A673 (cell line): ENCODE data around the gene MOK. TPM values are rescaled to one million over a fixed set of nuclear protein-coding genes. Genes with fewer than 3 reads are reported as not detected.

Experiments used
- BruUV-seq: library from RNA; stranded (reverse); fragments of 400-500 nt; replicated peaks from 2 replicates; lab custom pipeline; 2021; lab: Mats Ljungman, UMichigan
- CTCF ChIA-PET: fragments of 300-600 bp; sonication (Branson Sonifier 250); formaldehyde crosslinking; loops from one replicate; lab custom pipeline; 2022; ENCODE audit warnings: antibody characterized with exemption; lab: Charles Lee
- POLR2A ChIA-PET: fragments of 300-600 bp; sonication (Branson Sonifier 250); formaldehyde crosslinking; loops from one replicate; lab custom pipeline; 2022; ENCODE audit warnings: antibody characterized with exemption; ENCODE audit not compliant: low non-redundant PET; lab: Charles Lee
- DNase-seq: peaks from one replicate; pipeline ENCODE4 v3.0.0-alpha.2; 2015; ENCODE audit warnings: low spot score
- H3K27ac ChIP-seq: fragments of 200-600 bp; sonication (generic); 2 replicates; pipeline ENCODE4 v1.5.1; 2016; ENCODE audit warnings: mixed run types, low read depth, mild to moderate bottlenecking, mixed read lengths, antibody characterized with exemption, low read length; ENCODE audit not compliant: poor library complexity, severe bottlenecking
- H3K27me3 ChIP-seq: fragments of 200-600 bp; sonication (generic); replicated peaks from 2 replicates; pipeline ENCODE4 v1.6.1; 2017; ENCODE audit warnings: mixed run types, low read depth, mild to moderate bottlenecking, mixed read lengths, antibody characterized with exemption, low read length; ENCODE audit not compliant: insufficient read depth, poor library complexity
- H3K36me3 ChIP-seq: fragments of 200-600 bp; sonication (generic); 2 replicates; pipeline ENCODE4 v1.6.1; 2016; ENCODE audit warnings: mixed run types, mild to moderate bottlenecking, mixed read lengths, antibody characterized with exemption, low read length; ENCODE audit not compliant: insufficient read depth, poor library complexity, severe bottlenecking
- H3K4me1 ChIP-seq: fragments of 200-600 bp; sonication (generic); 2 replicates; pipeline ENCODE4 v1.6.1; 2017; ENCODE audit warnings: mixed run types, mild to moderate bottlenecking, mixed read lengths, antibody characterized with exemption, low read length; ENCODE audit not compliant: insufficient read depth, poor library complexity, severe bottlenecking
- H3K4me3 ChIP-seq: fragments of 200-600 bp; sonication (generic); 2 replicates; pipeline ENCODE4 v1.5.1; 2016; ENCODE audit warnings: low read depth, mixed run types, mild to moderate bottlenecking, mixed read lengths, low read length; ENCODE audit not compliant: poor library complexity, severe bottlenecking
- H3K9me3 ChIP-seq: fragments of 200-600 bp; sonication (generic); 2 replicates; pipeline ENCODE4 v1.6.1; 2016; ENCODE audit warnings: mixed run types, low read depth, mild to moderate bottlenecking, mixed read lengths, antibody characterized with exemption, low read length; ENCODE audit not compliant: poor library complexity, severe bottlenecking
- CTCF ChIP-seq: fragments of 300-800, 200-600 bp; sonication (generic); conservative IDR thresholded peaks from 2 replicates; pipeline ENCODE4 v1.5.1; 2017; ENCODE audit warnings: low read depth, mild to moderate bottlenecking, antibody characterized with exemption, low read length, moderate library complexity, mixed read lengths
- EZH2 ChIP-seq: fragments of 200-600 bp; sonication (generic); IDR thresholded peaks from 2 replicates; pipeline ENCODE4 v1.6.1; 2017; ENCODE audit warnings: borderline replicate concordance, low read depth, mild to moderate bottlenecking, mixed read lengths, antibody characterized with exemption, low read length; ENCODE audit not compliant: poor library complexity, severe bottlenecking
- intact Hi-C: fragments of 100-400 bp; cut with micrococcal nuclease; formaldehyde crosslinking; loops from one replicate; pipeline ENCODE4 v1.10.0; 2022; ENCODE audit not compliant: unreplicated experiment
- total RNA-seq: library from RNA; stranded (reverse); gene quantifications from 2 replicates; pipeline ENCODE4 v1.2.3, GENCODE V29; 2021

MOK gene
- total RNA-seq, 1 experiment from 2014 or later, result 27.4 TPM

GRCh38 chr14:102225386-102225785 is 79.6 kb downstream of the MOK start:
- intact Hi-C loops, result no loop called here
- Histone ChIP-seq H3K4me3 (no peak overlapping the region), H3K27ac (no peak overlapping the region), H3K9me3 (no peaks in the 10 kb centered on the region), H3K4me1 (peaks cover 17% of the 10 kb centered on the region), H3K36me3 (no peaks in the 10 kb centered on the region), H3K27me3 (no peaks in the 10 kb centered on the region)
- ChIA-PET POLR2A (interaction anchor here (0.5 kb wide), 1 partner anchor 134 kb away, joined by 3 read pairs; no protein-coding TSS in a partner anchor), CTCF (no interaction called here)
- no peak for TF ChIP-seq EZH2
- no peak for TF ChIP-seq CTCF
- no TSS peak for BruUV-seq
- no peak for DNase-seq

- CTCF ChIA-PET, result no interaction called here
- no peak for TF ChIP-seq EZH2
- TF ChIP-seq CTCF, result no peak
- Histone ChIP-seq H3K4me3 (no peak overlapping the region), H3K27me3 (no peaks in the 10 kb centered on the region), H3K4me1 (peaks cover 20% of the 10 kb centered on the region), H3K36me3 (no peaks in the 10 kb centered on the region), H3K9me3 (no peaks in the 10 kb centered on the region), H3K27ac (no peak overlapping the region)
- intact Hi-C loops, result no loop called here
- POLR2A ChIA-PET, result no interaction called here
- BruUV-seq, result no TSS peak
- no peak for DNase-seq
Measured at GRCh38 chr14:102223682-102224081, 81.3 kb downstream of the MOK start.

GRCh38 chr14:102222751-102223150 is 82.2 kb downstream of the MOK start:
- Histone ChIP-seq H3K4me1 (peaks cover 26% of the 10 kb centered on the region), H3K36me3 (no peaks in the 10 kb centered on the region), H3K4me3 (no peak overlapping the region), H3K27me3 (no peaks in the 10 kb centered on the region), H3K27ac (no peak overlapping the region), H3K9me3 (no peaks in the 10 kb centered on the region)
- POLR2A ChIA-PET, result no interaction called here
- CTCF ChIA-PET, result no interaction called here
- BruUV-seq, result no TSS peak
- no peak for DNase-seq
- intact Hi-C loops, result no loop called here
- TF ChIP-seq EZH2 (no peak), CTCF (no peak)
